Measurements from ENCODE around the gene TFIP11. TPM values are rescaled to one million over a fixed set of nuclear protein-coding genes. Genes with fewer than 3 reads are reported as not detected.

Gene TFIP11
- total and polyA plus RNA-seq, 2 of the 13 experiments (the other 11 are each of a cell fraction or from before 2014, with no cell fraction given) = 15.4 to 22.8 TPM

- no TSS peak for BruUV-seq (replicated peaks)
- Histone ChIP-seq H3K27ac (ENCODE audit: extremely low read length, insufficient read depth, low read length) (no peak overlapping the region), H3K79me2 (ENCODE audit: insufficient read depth, low read length) (no peaks in the 10 kb centered on the region), H3K4me3 (replicated peaks in 1 of 3; ENCODE audit: insufficient read depth in 1 of 3, low read depth in 2 of 3, low read length in 3 of 3) (no peak overlapping the region), H3K4me2 (ENCODE audit: low read depth, low read length) (no peak overlapping the region), H3K9me3 (ENCODE audit: low read length) (no peaks in the 10 kb centered on the region), H3K36me3 (replicated peaks in 1 of 2; ENCODE audit: control insufficient read depth in 1 of 2, insufficient read depth in 2 of 2, low read length in 2 of 2) (no peaks in the 10 kb centered on the region), H3K4me1 (ENCODE audit: insufficient read depth, low read length) (no peaks in the 10 kb centered on the region), H3K9ac (ENCODE audit: insufficient read depth, low read depth, low read length) (no peak overlapping the region), H2AFZ (ENCODE audit: low read length) (no peak overlapping the region), H3K27me3 (ENCODE audit: control insufficient read depth in 1 of 2, insufficient read depth in 2 of 2, low read length in 2 of 2) (no peaks in the 10 kb centered on the region; a peak in 1 of 5 replicates), H4K20me1 (ENCODE audit: insufficient read depth, low read length) (no peaks in the 10 kb centered on the region)
- in situ Hi-C loops (cut with HindIII; ENCODE audit: extremely low pct_ligation_motif_present, low pct_unique_long_range_greater_than_20kb) (no loop called here), intact Hi-C loops (cut with micrococcal nuclease; ENCODE audit: unreplicated experiment) (no loop called here)
- FAIRE-seq (no peak), ATAC-seq (no peak), DNase-seq (ENCODE audit: low spot score) (no peak)
- 57% methylated on average over 16 of the region's 16 CpGs for WGBS (ENCODE audit: low lambda C conversion rate)
- TF ChIP-seq ZGPAT (CRISPR knock-in tag; IDR thresholded peaks at IDR 0.05) = no peak
- no peak for TF ChIP-seq ARID4A (CRISPR knock-in tag; IDR thresholded peaks at IDR 0.05; ENCODE audit: borderline replicate concordance)
- no peak for TF ChIP-seq ZNF142 (CRISPR knock-in tag; IDR thresholded peaks at IDR 0.05)
- TF ChIP-seq TCF12 (IDR thresholded peaks at IDR 0.05) = no peak
- TF ChIP-seq TCF12 (CRISPR knock-in tag; IDR thresholded peaks at IDR 0.05) = no peak
- TF ChIP-seq NR2F6 (IDR thresholded peaks at IDR 0.05) = no peak
- TF ChIP-seq NR2F6 (CRISPR knock-in tag; IDR thresholded peaks at IDR 0.05) = no peak
- no peak for TF ChIP-seq NFRKB (IDR thresholded peaks at IDR 0.05)
- TF ChIP-seq SRSF4 (IDR thresholded peaks at IDR 0.05; ENCODE audit: low read depth, low read length, poor library complexity, severe bottlenecking) = no peak
- no peak for TF ChIP-seq MAFK (conservative IDR thresholded peaks at IDR 0.05 in 1 of 2, IDR thresholded peaks at IDR 0.05 in 1 of 2; ENCODE audit: low read length in 2 of 2)
- TF ChIP-seq, protein P1, sequence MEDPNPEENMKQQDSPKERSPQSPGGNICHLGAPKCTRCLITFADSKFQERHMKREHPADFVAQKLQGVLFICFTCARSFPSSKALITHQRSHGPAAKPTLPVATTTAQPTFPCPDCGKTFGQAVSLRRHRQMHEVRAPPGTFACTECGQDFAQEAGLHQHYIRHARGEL (CRISPR knock-in tag; IDR thresholded peaks at IDR 0.05) = no peak
- TF ChIP-seq SCMH1 (CRISPR knock-in tag; IDR thresholded peaks at IDR 0.05; ENCODE audit: borderline replicate concordance) = no peak
- CTCF ChIA-PET (ENCODE audit: low intra/inter-chr PET ratio, low total read pairs) = no interaction called here
- POLR2A ChIA-PET = no interaction called here
These were observed 68.2 kb downstream of the TFIP11 start for GRCh38 chr22:26443901-26444690.

All from HepG2 (cell line).